K562 treated with DMSO at 1 percent for 12 hours (cell line): ENCODE results near the gene NHERF2. TPM values are rescaled to one million over a fixed set of nuclear protein-coding genes. Genes with fewer than 3 reads are reported as not detected.

Experiments
- total RNA-seq: library from RNA; unstranded; fragments of 300-600 nt; gene quantifications from 2 replicates; pipeline ENCODE4 v1.2.3, GENCODE V29; 2022; ENCODE audit not compliant: insufficient read depth

NHERF2 gene
- total RNA-seq = 16.0 and 31.4 TPM in 2 replicates

GRCh38 chr16:2026461-2027023 lies at the start of gene NHERF2:
NHERF2 (plus strand) TSS chr16:2026902; CDS start chr16:2027006, 104 bp downstream.

GRCh38 chr16:1981398-1981836 lies 45.3 kb upstream of the NHERF2 start, which contains the start of gene NOXO1:
NOXO1 (minus strand) TSS chr16:1981469; CDS start chr16:1981179, 290 bp downstream.

GRCh38 chr16:1983544-1984346 lies 43.0 kb upstream of the NHERF2 start, which contains the start of gene GFER:
GFER (plus strand) TSS chr16:1984193; CDS start chr16:1984219, 26 bp downstream.

GRCh38 chr16:1989209-1990100 lies 37.2 kb upstream of the NHERF2 start, which contains the start of gene SYNGR3:
SYNGR3 (plus strand) TSS chr16:1989970; CDS start chr16:1990103, 133 bp downstream.

GRCh38 chr16:2009791-2010510 lies 16.8 kb upstream of the NHERF2 start, which contains the start of gene ZNF598:
ZNF598 (minus strand) TSS chr16:2009821.

GRCh38 chr16:2019518-2019920 lies 7.2 kb upstream of the NHERF2 start, which contains the start of gene NPW:
NPW (plus strand) TSS chr16:2019785.

GRCh38 chr16:2047330-2048115 lies 20.8 kb downstream of the NHERF2 start, which contains the start of the genes NTHL1 and TSC2:
NTHL1 (minus strand) TSS chr16:2047834; CDS start chr16:2047823, 11 bp downstream.
TSC2 (plus strand) TSS chr16:2047985; CDS start chr16:2048616, 631 bp downstream.

Other genes starting within 250 kb of the NHERF2 start
- 80.4 and 89.8 TPM in 2 replicates for gene SPSB3, start 244.3 kb upstream of the NHERF2 start, total RNA-seq
- gene NUBP2, start 243.9 kb upstream of the NHERF2 start, total RNA-seq = 119 and 185 TPM in 2 replicates
- gene IGFALS, start 233.2 kb upstream of the NHERF2 start, total RNA-seq = 0.51 TPM in 1 of 2 replicates, not detected in the other
- 87.9 and 95.5 TPM in 2 replicates for gene HAGH, start 200.1 kb upstream of the NHERF2 start, total RNA-seq
- gene FAHD1, start 199.7 kb upstream of the NHERF2 start, total RNA-seq = 22.3 and 24.5 TPM in 2 replicates
- gene MEIOB, start 154.7 kb upstream of the NHERF2 start, total RNA-seq = 35.2 and 61.4 TPM in 2 replicates
- gene HS3ST6, start 108.5 kb upstream of the NHERF2 start, total RNA-seq = not detected in 2 replicates
- 142 and 157 TPM in 2 replicates for gene MSRB1, start 83.7 kb upstream of the NHERF2 start, total RNA-seq
- gene RPL3L, start 72.2 kb upstream of the NHERF2 start, total RNA-seq = not detected in 2 replicates
- 209 and 233 TPM in 2 replicates for gene NDUFB10, start 67.4 kb upstream of the NHERF2 start, total RNA-seq
- 6,317 and 9,099 TPM in 2 replicates for gene RPS2, start 62.1 kb upstream of the NHERF2 start, total RNA-seq
- gene RNF151, start 60.0 kb upstream of the NHERF2 start, total RNA-seq = 1.3 TPM in 1 of 2 replicates, not detected in the other
- 37.2 and 53.2 TPM in 2 replicates for gene TBL3, start 54.8 kb upstream of the NHERF2 start, total RNA-seq
- gene NOXO1, start 45.4 kb upstream of the NHERF2 start, total RNA-seq = 0.89 TPM in 1 of 2 replicates, not detected in the other
- 46.5 and 60.5 TPM in 2 replicates for gene GFER, start 42.7 kb upstream of the NHERF2 start, total RNA-seq
- 24.1 and 36.4 TPM in 2 replicates for gene SYNGR3, start 36.9 kb upstream of the NHERF2 start, total RNA-seq
- 71.6 and 98.5 TPM in 2 replicates for gene ZNF598, start 17.1 kb upstream of the NHERF2 start, total RNA-seq
- 1.8 and 4.4 TPM in 2 replicates for gene NPW, start 7.1 kb upstream of the NHERF2 start, total RNA-seq
- gene NTHL1, start 20.9 kb downstream of the NHERF2 start, total RNA-seq = 17.7 and 38.6 TPM in 2 replicates
- gene TSC2, start 21.1 kb downstream of the NHERF2 start, total RNA-seq = 37.3 and 67.9 TPM in 2 replicates
- 55.0 and 106 TPM in 2 replicates for gene PKD1, start 109.0 kb downstream of the NHERF2 start, total RNA-seq
- gene RAB26, start 121.7 kb downstream of the NHERF2 start, total RNA-seq = 1.5 and 6.2 TPM in 2 replicates
- gene TRAF7, start 128.9 kb downstream of the NHERF2 start, total RNA-seq = 69.7 and 97.4 TPM in 2 replicates
- 1.6 and 3.2 TPM in 2 replicates for gene CASKIN1, start 169.7 kb downstream of the NHERF2 start, total RNA-seq
- 57.4 and 63.7 TPM in 2 replicates for gene MLST8, start 178.6 kb downstream of the NHERF2 start, total RNA-seq
- gene BRICD5, start 184.0 kb downstream of the NHERF2 start, total RNA-seq = 10.4 and 37.8 TPM in 2 replicates
- 60.1 and 77.5 TPM in 2 replicates for gene PGP, start 187.9 kb downstream of the NHERF2 start, total RNA-seq
- 30.1 and 43.9 TPM in 2 replicates for gene E4F1, start 196.7 kb downstream of the NHERF2 start, total RNA-seq
- gene DNASE1L2, start 209.5 kb downstream of the NHERF2 start, total RNA-seq = 3.0 and 4.9 TPM in 2 replicates
- gene ECI1, start 224.7 kb downstream of the NHERF2 start, total RNA-seq = 331 and 485 TPM in 2 replicates
- gene RNPS1, start 241.2 kb downstream of the NHERF2 start, total RNA-seq = 150 and 267 TPM in 2 replicates